Measurements from ENCODE around the gene LTBP3.

The LTBP3 gene

GRCh38 chr11:65496304-65497140, 61.6 kb downstream of the LTBP3 start:
- H3K9me3 ChIP-seq (ENCODE audit: insufficient read depth, low read depth, low read length) = no peaks in the 10 kb centered on the region
- peak overlapping the region; percentile 98 for H3K9ac ChIP-seq (ENCODE audit: low read depth, low read length, poor library complexity, severe bottlenecking)
- TF ChIP-seq, protein P1, sequence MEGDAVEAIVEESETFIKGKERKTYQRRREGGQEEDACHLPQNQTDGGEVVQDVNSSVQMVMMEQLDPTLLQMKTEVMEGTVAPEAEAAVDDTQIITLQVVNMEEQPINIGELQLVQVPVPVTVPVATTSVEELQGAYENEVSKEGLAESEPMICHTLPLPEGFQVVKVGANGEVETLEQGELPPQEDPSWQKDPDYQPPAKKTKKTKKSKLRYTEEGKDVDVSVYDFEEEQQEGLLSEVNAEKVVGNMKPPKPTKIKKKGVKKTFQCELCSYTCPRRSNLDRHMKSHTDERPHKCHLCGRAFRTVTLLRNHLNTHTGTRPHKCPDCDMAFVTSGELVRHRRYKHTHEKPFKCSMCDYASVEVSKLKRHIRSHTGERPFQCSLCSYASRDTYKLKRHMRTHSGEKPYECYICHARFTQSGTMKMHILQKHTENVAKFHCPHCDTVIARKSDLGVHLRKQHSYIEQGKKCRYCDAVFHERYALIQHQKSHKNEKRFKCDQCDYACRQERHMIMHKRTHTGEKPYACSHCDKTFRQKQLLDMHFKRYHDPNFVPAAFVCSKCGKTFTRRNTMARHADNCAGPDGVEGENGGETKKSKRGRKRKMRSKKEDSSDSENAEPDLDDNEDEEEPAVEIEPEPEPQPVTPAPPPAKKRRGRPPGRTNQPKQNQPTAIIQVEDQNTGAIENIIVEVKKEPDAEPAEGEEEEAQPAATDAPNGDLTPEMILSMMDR (conservative IDR thresholded peaks at IDR 0.05; ENCODE audit: low read length) = no peak
- TF ChIP-seq EZH2phosphoT487 (IDR thresholded peaks at IDR 0.05; ENCODE audit: borderline replicate concordance) = no peak
- peaks cover 56% of the 10 kb centered on the region for H3K79me2 ChIP-seq (ENCODE audit: insufficient read depth, low read length)
- H2AFZ ChIP-seq (ENCODE audit: low read length) = no peak overlapping the region; the same call in 1 of the 2 replicates
- H3K4me1 ChIP-seq (ENCODE audit: insufficient read depth, low read length, poor library complexity, severe bottlenecking) = peaks cover 54% of the 10 kb centered on the region
- H3K4me3 ChIP-seq (ENCODE audit: low read length, poor library complexity, severe bottlenecking) = peak overlapping the region; percentile 83
- H3K27me3 ChIP-seq (ENCODE audit: insufficient read depth, low read length, poor library complexity, severe bottlenecking) = peaks cover 31% of the 10 kb centered on the region
- peaks cover 16% of the 10 kb centered on the region for H3F3A ChIP-seq (ENCODE audit: low read depth)
- peak overlapping the region; percentile 97 for H3K4me2 ChIP-seq (ENCODE audit: low read depth, low read length, poor library complexity, severe bottlenecking)
- H4K20me1 ChIP-seq (ENCODE audit: insufficient read depth, low read length, poor library complexity, severe bottlenecking) = peaks cover 24% of the 10 kb centered on the region
- H3K36me3 ChIP-seq (ENCODE audit: insufficient read depth, low read length) = peaks cover 14% of the 10 kb centered on the region
- no peaks in the 10 kb centered on the region for H3K9me2 ChIP-seq (replicated peaks; ENCODE audit: low read depth, low read length)

DNA sequence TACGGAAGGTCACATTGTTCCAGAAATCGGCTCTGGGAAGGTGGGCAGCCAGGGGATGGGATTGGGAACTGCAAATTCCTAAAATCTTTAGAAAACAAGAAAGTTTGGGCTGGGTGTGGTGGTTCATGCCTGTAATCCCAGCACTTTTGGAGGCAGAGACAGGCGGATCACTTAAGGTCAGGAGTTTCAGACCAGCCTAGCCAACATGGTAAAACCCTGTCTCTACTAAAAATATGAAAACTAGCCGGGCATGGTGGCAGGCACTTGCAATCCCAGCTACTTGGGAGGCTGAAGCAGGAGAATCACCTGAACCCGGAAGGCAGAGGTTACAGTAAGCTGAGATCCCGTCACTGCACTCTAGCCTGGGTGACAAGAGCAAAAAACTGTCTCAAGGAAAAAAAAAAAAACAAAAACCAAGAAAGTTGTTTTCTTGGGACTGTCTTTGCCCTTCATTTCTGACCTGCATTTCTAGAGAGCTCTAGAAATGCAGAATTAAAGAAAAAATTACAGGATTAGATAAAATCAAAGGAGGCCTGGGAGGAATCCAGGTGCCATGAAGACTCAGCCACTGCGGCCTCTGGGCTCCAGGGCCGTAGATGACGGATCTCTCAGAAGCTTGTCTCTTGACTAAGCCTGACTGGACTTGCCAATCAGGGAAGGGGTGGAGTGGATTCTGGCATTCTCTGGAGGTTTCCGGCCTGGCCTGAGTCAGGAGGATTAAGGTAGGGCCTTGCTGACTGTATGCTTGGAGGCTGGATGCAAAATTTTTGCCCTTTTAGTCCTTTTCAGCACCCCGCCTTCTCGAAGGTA, 64.6 kb downstream of the LTBP3 start:
- H3K4me2 ChIP-seq (ENCODE audit: low read depth, low read length, poor library complexity, severe bottlenecking) = no peak overlapping the region
- H3K9me3 ChIP-seq (ENCODE audit: insufficient read depth, low read depth, low read length) = no peaks in the 10 kb centered on the region
- peaks cover 13% of the 10 kb centered on the region for H3F3A ChIP-seq (ENCODE audit: low read depth)
- H3K4me1 ChIP-seq (ENCODE audit: insufficient read depth, low read length, poor library complexity, severe bottlenecking) = peaks cover 58% of the 10 kb centered on the region
- H3K36me3 ChIP-seq (ENCODE audit: insufficient read depth, low read length) = no peaks in the 10 kb centered on the region
- H3K79me2 ChIP-seq (ENCODE audit: insufficient read depth, low read length) = peaks cover 29% of the 10 kb centered on the region
- H3K9me2 ChIP-seq (replicated peaks; ENCODE audit: low read depth, low read length) = no peaks in the 10 kb centered on the region
- TF ChIP-seq EZH2phosphoT487 (IDR thresholded peaks at IDR 0.05; ENCODE audit: borderline replicate concordance) = no peak
- TF ChIP-seq, protein P1 (conservative IDR thresholded peaks at IDR 0.05; ENCODE audit: low read length) = no peak
- peaks cover 6% of the 10 kb centered on the region for H3K27me3 ChIP-seq (ENCODE audit: insufficient read depth, low read length, poor library complexity, severe bottlenecking)
- no peak overlapping the region for H2AFZ ChIP-seq (ENCODE audit: low read length)
- H3K9ac ChIP-seq (ENCODE audit: low read depth, low read length, poor library complexity, severe bottlenecking) = peak overlapping the region; percentile 43
- H4K20me1 ChIP-seq (ENCODE audit: insufficient read depth, low read length, poor library complexity, severe bottlenecking) = no peaks in the 10 kb centered on the region
- H3K4me3 ChIP-seq (ENCODE audit: low read length, poor library complexity, severe bottlenecking) = no peak overlapping the region

DNA sequence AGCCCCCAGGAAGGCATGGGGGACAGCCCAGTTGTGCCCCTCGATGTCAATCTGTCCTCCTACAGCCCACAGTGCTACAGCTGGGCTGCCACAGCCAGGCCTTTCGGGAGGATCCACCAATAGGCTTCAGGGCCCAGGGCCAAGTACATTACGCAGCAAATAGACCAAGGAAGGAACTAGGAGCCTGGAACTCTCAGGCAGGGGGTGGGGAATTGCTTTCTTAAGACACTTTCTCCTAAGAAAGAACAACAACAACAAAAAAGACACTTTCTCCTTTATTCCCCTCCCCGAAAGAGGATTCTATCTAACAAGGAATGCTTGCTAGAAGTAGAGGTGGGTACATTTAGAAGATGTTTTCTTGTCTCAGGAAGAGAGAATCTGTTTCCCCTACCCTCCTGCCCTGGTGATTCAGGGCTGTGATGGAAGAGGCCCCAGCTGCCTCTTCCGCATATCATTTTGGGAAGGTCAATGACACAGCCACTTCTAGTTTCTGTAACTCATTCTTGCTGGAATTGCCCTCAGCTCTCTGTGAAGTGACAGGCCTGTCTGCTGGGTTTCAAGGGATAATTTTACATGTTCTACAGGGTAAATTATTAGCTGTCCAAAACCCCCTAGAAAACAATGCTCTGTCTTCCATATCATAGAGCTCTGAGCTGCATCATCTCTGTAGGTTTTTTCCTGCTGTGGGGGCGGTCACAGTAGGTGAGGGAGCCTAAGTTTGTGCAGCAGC, 65.4 kb downstream of the LTBP3 start:
- no peak overlapping the region for H3K4me2 ChIP-seq (ENCODE audit: low read depth, low read length, poor library complexity, severe bottlenecking)
- H3K4me1 ChIP-seq (ENCODE audit: insufficient read depth, low read length, poor library complexity, severe bottlenecking) = peaks cover 58% of the 10 kb centered on the region
- peaks cover 1% of the 10 kb centered on the region for H3K27me3 ChIP-seq (ENCODE audit: insufficient read depth, low read length, poor library complexity, severe bottlenecking)
- H3K36me3 ChIP-seq (ENCODE audit: insufficient read depth, low read length) = no peaks in the 10 kb centered on the region
- no peaks in the 10 kb centered on the region for H3K9me2 ChIP-seq (replicated peaks; ENCODE audit: low read depth, low read length)
- peak overlapping the region; percentile 58; the same call in 1 of the 2 replicates for H2AFZ ChIP-seq (ENCODE audit: low read length)
- no peaks in the 10 kb centered on the region for H4K20me1 ChIP-seq (ENCODE audit: insufficient read depth, low read length, poor library complexity, severe bottlenecking)
- no peaks in the 10 kb centered on the region for H3K9me3 ChIP-seq (ENCODE audit: insufficient read depth, low read depth, low read length)
- H3K9ac ChIP-seq (ENCODE audit: low read depth, low read length, poor library complexity, severe bottlenecking) = peak overlapping the region; percentile 43
- TF ChIP-seq, protein P1 (conservative IDR thresholded peaks at IDR 0.05; ENCODE audit: low read length) = no peak
- TF ChIP-seq EZH2phosphoT487 (IDR thresholded peaks at IDR 0.05; ENCODE audit: borderline replicate concordance) = no peak
- H3F3A ChIP-seq (ENCODE audit: low read depth) = peaks cover 12% of the 10 kb centered on the region
- no peak overlapping the region for H3K4me3 ChIP-seq (ENCODE audit: low read length, poor library complexity, severe bottlenecking)
- H3K79me2 ChIP-seq (ENCODE audit: insufficient read depth, low read length) = peaks cover 22% of the 10 kb centered on the region
